Activated CD4-positive, alpha-beta T cell treated with anti-CD3 and anti-CD28 coated beads, Interleukin-2, amount 50 U/mL, for 16 hours (primary cell): Measurements from ENCODE around the gene RABGAP1L.
"Not testable (repeated sequence)": the region's sequence is repeated elsewhere in the genome, so short reads cannot be mapped to it uniquely, and the experiment has no call there.

ENCODE experiments used
- DNase-seq: peaks from one replicate; pipeline ENCODE4 v3.0.0-alpha.2; 2020

RABGAP1L gene

GRCh38 chr1:174686213-174686612 lies 526.9 kb downstream of the RABGAP1L start:
- DNase-seq, result peak; percentile 15

GRCh38 chr1:174689524-174689923 lies 530.2 kb downstream of the RABGAP1L start:
- DNase-seq, result no peak

- DNase-seq, result no peak
Measured at GRCh38 chr1:174690266-174690665, 530.9 kb downstream of the RABGAP1L start.

- DNase-seq, result no peak
Measured at GRCh38 chr1:174692313-174692712, 533.0 kb downstream of the RABGAP1L start.

- DNase-seq, result no peak
Measured at GRCh38 chr1:174693085-174693484, 533.8 kb downstream of the RABGAP1L start.

GRCh38 chr1:174693539-174693938 lies 534.2 kb downstream of the RABGAP1L start:
- not testable (repeated sequence) for DNase-seq

- DNase-seq, result no peak
Measured at GRCh38 chr1:174696026-174696821, 536.9 kb downstream of the RABGAP1L start.

GRCh38 chr1:174700314-174700713 lies 541.0 kb downstream of the RABGAP1L start:
- no peak for DNase-seq

GRCh38 chr1:174700775-174701174 lies 541.5 kb downstream of the RABGAP1L start:
- DNase-seq, result no peak

GRCh38 chr1:174701565-174701964 lies 542.2 kb downstream of the RABGAP1L start:
- DNase-seq, result no peak

GRCh38 chr1:174702011-174702410 lies 542.7 kb downstream of the RABGAP1L start:
- no peak for DNase-seq

GRCh38 chr1:174703309-174703708 lies 544.0 kb downstream of the RABGAP1L start:
- no peak for DNase-seq

- DNase-seq, result no peak
Measured at GRCh38 chr1:174704300-174704699, 545.0 kb downstream of the RABGAP1L start.

GRCh38 chr1:174710868-174711845 lies 551.8 kb downstream of the RABGAP1L start:
- no peak for DNase-seq

- DNase-seq, result not testable (repeated sequence)
Measured at GRCh38 chr1:174711848-174712247, 552.5 kb downstream of the RABGAP1L start.

- no peak for DNase-seq
Measured at GRCh38 chr1:174712541-174712940, 553.2 kb downstream of the RABGAP1L start.

GRCh38 chr1:174713796-174714195 lies 554.5 kb downstream of the RABGAP1L start:
- DNase-seq, result no peak

GRCh38 chr1:174719194-174719593 lies 559.9 kb downstream of the RABGAP1L start:
- no peak for DNase-seq

GRCh38 chr1:174720618-174721017 lies 561.3 kb downstream of the RABGAP1L start:
- no peak for DNase-seq

GRCh38 chr1:174721246-174721645 lies 561.9 kb downstream of the RABGAP1L start:
- DNase-seq, result no peak

GRCh38 chr1:174723816-174724215 lies 564.5 kb downstream of the RABGAP1L start:
- DNase-seq, result no peak

GRCh38 chr1:174724219-174724618 lies 564.9 kb downstream of the RABGAP1L start:
- DNase-seq, result no peak

GRCh38 chr1:174726167-174726879 lies 567.0 kb downstream of the RABGAP1L start:
- peak; percentile 8 for DNase-seq
